HEK293 (cell line): Measurements from ENCODE around the gene MYO3A.

Source experiments
- CTCF ChIA-PET: fragments of 350-600 bp; formaldehyde crosslinking; extraction: SDS; loops from one replicate; lab custom pipeline; 2021; ENCODE audit warnings: antibody characterized with exemption; lab: Yijun Ruan, JAX
- POLR2A ChIA-PET: fragments of 300-600 bp; formaldehyde crosslinking; extraction: SDS; loops from one replicate; lab custom pipeline; 2020; ENCODE audit warnings: antibody characterized with exemption, inconsistent platforms; lab: Yijun Ruan, JAX
- H3K27ac ChIP-seq: fragments of 200-500 bp; sonication (Bioruptor generic); 2 replicates; pipeline ENCODE4 v1.5.1; 2014; ENCODE audit warnings: low read depth, low read length, control low read depth, inconsistent platforms; ENCODE audit errors: extremely low read depth
- H3K36me3 ChIP-seq, 2 experiments: fragments of 200-500 bp in 1 of 2; sonication (Bioruptor generic) in 1 of 2; 1 replicate in 1 of 2; 2 replicates in 1 of 2; pipeline ENCODE4 v1.5.1; 2014 to 2017; ENCODE audit warnings: inconsistent platforms in 2 of 2, low read length in 2 of 2; ENCODE audit not compliant: control insufficient read depth in 2 of 2, insufficient read depth in 1 of 2
- H3K4me1 ChIP-seq: fragments of 200-500 bp; sonication (Bioruptor generic); 2 replicates; pipeline ENCODE4 v1.5.1; 2014; ENCODE audit warnings: mild to moderate bottlenecking, low read length, inconsistent platforms; ENCODE audit not compliant: control insufficient read depth, insufficient read depth
- H3K4me3 ChIP-seq: 2 replicates; pipeline ENCODE4 v1.5.1; 2011; ENCODE audit warnings: low read depth, mild to moderate bottlenecking, control low read depth, low read length, moderate library complexity
- H3K9me3 ChIP-seq: fragments of 200-500 bp; sonication (Bioruptor generic); 2 replicates; pipeline ENCODE4 v1.5.1; 2014; ENCODE audit warnings: low read depth, low read length, inconsistent platforms; ENCODE audit not compliant: control insufficient read depth, insufficient read depth
- YY1 ChIP-seq: fragments of 450-650 bp; formaldehyde crosslinking; IDR thresholded peaks from 2 replicates; pipeline ENCODE4 v1.5.1; 2018; ENCODE audit warnings: missing biosample characterization, missing genetic modification characterization
- ZNF146 ChIP-seq: fragments of 450-650 bp; formaldehyde crosslinking; IDR thresholded peaks from 2 replicates; pipeline ENCODE4 v1.5.1; 2016; ENCODE audit warnings: missing biosample characterization, missing genetic modification characterization
- ZNF302 ChIP-seq: fragments of 450-650 bp; formaldehyde crosslinking; IDR thresholded peaks from 2 replicates; pipeline ENCODE4 v1.5.1; 2016; ENCODE audit warnings: missing biosample characterization, missing genetic modification characterization, low read depth
- ZNF350 ChIP-seq: fragments of 450-650 bp; formaldehyde crosslinking; IDR thresholded peaks from 2 replicates; pipeline ENCODE4 v1.5.0; 2017; ENCODE audit warnings: missing biosample characterization, mild to moderate bottlenecking, missing genetic modification characterization
- ZNF37A ChIP-seq: fragments of 450-650 bp; IDR thresholded peaks from 2 replicates; pipeline ENCODE4 v1.5.1; 2018; ENCODE audit warnings: missing biosample characterization, missing genetic modification characterization
- ZNF423 ChIP-seq: fragments of 450-650 bp; formaldehyde crosslinking; IDR thresholded peaks from 2 replicates; pipeline ENCODE4 v1.5.1; 2016; ENCODE audit warnings: missing biosample characterization, missing genetic modification characterization
- ZNF48 ChIP-seq: fragments of 450-650 bp; formaldehyde crosslinking; IDR thresholded peaks from 2 replicates; pipeline ENCODE4 v1.5.1; 2016; ENCODE audit warnings: missing biosample characterization, missing genetic modification characterization
- ZSCAN30 ChIP-seq: fragments of 450-650 bp; IDR thresholded peaks from 2 replicates; pipeline ENCODE4 v1.5.1; 2018; ENCODE audit warnings: missing biosample characterization, mild to moderate bottlenecking, missing genetic modification characterization, moderate library complexity
- TF ChIP-seq, protein P1 (sequence below): fragments of 450-650 bp; formaldehyde crosslinking; IDR thresholded peaks from 2 replicates; pipeline ENCODE4 v1.5.1; 2016; ENCODE audit warnings: missing biosample characterization, missing genetic modification characterization
- TF ChIP-seq, protein P2 (sequence below): fragments of 450-650 bp; formaldehyde crosslinking; IDR thresholded peaks from 2 replicates; pipeline ENCODE4 v1.5.1; 2016; ENCODE audit warnings: missing biosample characterization, missing genetic modification characterization
- TF ChIP-seq, protein P3 (sequence below): fragments of 450-650 bp; formaldehyde crosslinking; IDR thresholded peaks from 2 replicates; pipeline ENCODE4 v1.5.1; 2016; ENCODE audit warnings: missing biosample characterization, missing genetic modification characterization
- TF ChIP-seq, protein P4 (sequence below): fragments of 450-650 bp; formaldehyde crosslinking; IDR thresholded peaks from 2 replicates; pipeline ENCODE4 v1.5.1; 2016; ENCODE audit warnings: missing biosample characterization, missing genetic modification characterization
- TF ChIP-seq, protein P5 (sequence below): fragments of 450-650 bp; formaldehyde crosslinking; conservative IDR thresholded peaks from 2 replicates; pipeline ENCODE4 v1.5.1; 2016; ENCODE audit warnings: low read depth, missing biosample characterization, missing genetic modification characterization
- TF ChIP-seq, protein P6 (sequence below): fragments of 450-650 bp; formaldehyde crosslinking; IDR thresholded peaks from 2 replicates; pipeline ENCODE4 v1.5.1; 2016; ENCODE audit warnings: missing biosample characterization, missing genetic modification characterization, borderline replicate concordance

Gene MYO3A

DNA sequence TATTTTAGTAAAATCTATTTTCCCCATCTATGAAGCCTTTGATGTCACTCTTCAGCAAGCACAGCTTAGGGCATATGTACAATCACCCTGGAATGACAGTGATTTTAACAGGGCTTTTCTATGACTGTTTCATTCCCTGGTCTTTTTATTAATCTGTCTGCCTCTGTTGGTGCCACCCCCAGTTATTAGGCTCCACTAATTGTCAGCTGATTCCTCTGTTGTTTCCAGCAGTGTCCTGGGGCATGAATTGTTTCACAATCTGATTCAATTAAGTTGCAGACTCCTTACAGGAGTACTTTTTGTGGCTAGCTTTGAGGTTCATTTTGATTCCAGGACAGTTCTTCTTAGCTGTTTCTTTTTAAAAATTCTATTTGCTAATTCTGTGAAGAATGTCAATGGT is 38.6 kb downstream of the MYO3A start (continued):
- no peak for TF ChIP-seq ZSCAN30 (tag by site-specific recombination)

DNA sequence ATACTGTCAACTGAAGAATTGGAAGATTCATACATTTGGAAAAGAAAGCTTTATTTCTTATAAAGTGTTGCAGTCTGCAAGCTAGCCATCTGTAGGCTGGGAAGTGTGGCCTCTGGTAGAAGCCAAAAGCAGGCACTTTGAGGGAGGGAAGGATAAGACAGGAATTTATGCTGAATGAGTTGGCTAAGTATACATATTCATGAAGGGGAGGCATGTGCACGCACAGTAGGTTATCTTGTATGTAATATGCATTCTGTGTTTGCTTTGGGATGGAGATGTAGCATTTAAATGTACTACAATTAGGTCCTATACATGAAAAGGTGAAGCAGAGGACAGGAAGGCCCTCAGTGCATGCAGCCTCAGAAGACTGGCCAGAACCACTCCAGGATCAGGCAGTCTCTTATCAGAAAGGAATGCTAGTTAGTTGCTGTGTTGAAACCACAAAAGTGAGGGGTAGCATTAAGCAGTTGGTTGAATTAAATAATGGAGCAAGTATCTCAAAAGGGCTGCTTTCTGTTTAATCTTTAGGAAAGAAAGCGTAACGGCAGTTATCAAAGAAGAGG is 40.9 kb downstream of the MYO3A start:
- ChIA-PET CTCF (no interaction called here), POLR2A (no interaction called here)
- no peaks in the 10 kb centered on the region for H3K4me1 ChIP-seq
- no peak overlapping the region for H3K4me3 ChIP-seq
- H3K27ac ChIP-seq: no peak overlapping the region
- no peaks in the 10 kb centered on the region for H3K36me3 ChIP-seq
- H3K9me3 ChIP-seq: no peaks in the 10 kb centered on the region
- TF ChIP-seq ZNF423 (tag by site-specific recombination) (no peak), ZNF37A (no peak), ZNF302 (tag by site-specific recombination) (no peak)
- TF ChIP-seq, protein P1, sequence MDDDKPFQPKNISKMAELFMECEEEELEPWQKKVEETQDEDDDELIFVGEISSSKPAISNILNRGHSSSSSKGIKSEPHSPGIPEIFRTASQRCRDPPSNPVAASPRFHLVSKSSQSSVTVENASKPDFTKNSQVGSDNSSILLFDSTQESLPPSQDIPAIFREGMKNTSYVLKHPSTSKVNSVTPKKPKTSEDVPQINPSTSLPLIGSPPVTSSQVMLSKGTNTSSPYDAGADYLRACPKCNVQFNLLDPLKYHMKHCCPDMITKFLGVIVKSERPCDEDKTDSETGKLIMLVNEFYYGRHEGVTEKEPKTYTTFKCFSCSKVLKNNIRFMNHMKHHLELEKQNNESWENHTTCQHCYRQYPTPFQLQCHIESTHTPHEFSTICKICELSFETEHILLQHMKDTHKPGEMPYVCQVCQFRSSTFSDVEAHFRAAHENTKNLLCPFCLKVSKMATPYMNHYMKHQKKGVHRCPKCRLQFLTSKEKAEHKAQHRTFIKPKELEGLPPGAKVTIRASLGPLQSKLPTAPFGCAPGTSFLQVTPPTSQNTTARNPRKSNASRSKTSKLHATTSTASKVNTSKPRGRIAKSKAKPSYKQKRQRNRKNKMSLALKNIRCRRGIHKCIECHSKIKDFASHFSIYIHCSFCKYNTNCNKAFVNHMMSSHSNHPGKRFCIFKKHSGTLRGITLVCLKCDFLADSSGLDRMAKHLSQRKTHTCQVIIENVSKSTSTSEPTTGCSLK (tag by site-specific recombination): no peak
- TF ChIP-seq, protein P2, sequence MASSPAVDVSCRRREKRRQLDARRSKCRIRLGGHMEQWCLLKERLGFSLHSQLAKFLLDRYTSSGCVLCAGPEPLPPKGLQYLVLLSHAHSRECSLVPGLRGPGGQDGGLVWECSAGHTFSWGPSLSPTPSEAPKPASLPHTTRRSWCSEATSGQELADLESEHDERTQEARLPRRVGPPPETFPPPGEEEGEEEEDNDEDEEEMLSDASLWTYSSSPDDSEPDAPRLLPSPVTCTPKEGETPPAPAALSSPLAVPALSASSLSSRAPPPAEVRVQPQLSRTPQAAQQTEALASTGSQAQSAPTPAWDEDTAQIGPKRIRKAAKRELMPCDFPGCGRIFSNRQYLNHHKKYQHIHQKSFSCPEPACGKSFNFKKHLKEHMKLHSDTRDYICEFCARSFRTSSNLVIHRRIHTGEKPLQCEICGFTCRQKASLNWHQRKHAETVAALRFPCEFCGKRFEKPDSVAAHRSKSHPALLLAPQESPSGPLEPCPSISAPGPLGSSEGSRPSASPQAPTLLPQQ (tag by site-specific recombination): no peak

DNA sequence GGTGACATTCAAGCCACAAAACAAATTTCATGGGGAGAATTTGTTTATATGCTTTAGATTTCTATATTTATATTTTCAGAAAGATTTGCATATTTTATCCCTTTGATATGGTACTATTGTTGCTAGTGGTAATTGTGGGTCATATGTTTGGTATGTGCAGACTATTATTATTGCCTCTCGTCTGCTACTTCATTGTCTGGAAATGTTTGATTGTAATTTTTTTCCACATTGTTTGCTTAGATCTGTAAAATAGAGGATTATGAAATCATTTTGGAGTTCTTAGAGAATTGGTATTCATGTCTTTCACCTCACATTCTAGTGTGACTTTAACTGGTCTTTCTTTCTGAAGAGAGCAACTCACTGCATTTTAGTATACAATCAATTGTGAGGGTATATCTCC is 44.7 kb downstream of the MYO3A start:
- TF ChIP-seq, protein P3, sequence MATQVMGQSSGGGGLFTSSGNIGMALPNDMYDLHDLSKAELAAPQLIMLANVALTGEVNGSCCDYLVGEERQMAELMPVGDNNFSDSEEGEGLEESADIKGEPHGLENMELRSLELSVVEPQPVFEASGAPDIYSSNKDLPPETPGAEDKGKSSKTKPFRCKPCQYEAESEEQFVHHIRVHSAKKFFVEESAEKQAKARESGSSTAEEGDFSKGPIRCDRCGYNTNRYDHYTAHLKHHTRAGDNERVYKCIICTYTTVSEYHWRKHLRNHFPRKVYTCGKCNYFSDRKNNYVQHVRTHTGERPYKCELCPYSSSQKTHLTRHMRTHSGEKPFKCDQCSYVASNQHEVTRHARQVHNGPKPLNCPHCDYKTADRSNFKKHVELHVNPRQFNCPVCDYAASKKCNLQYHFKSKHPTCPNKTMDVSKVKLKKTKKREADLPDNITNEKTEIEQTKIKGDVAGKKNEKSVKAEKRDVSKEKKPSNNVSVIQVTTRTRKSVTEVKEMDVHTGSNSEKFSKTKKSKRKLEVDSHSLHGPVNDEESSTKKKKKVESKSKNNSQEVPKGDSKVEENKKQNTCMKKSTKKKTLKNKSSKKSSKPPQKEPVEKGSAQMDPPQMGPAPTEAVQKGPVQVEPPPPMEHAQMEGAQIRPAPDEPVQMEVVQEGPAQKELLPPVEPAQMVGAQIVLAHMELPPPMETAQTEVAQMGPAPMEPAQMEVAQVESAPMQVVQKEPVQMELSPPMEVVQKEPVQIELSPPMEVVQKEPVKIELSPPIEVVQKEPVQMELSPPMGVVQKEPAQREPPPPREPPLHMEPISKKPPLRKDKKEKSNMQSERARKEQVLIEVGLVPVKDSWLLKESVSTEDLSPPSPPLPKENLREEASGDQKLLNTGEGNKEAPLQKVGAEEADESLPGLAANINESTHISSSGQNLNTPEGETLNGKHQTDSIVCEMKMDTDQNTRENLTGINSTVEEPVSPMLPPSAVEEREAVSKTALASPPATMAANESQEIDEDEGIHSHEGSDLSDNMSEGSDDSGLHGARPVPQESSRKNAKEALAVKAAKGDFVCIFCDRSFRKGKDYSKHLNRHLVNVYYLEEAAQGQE: no peak
- no peak for TF ChIP-seq ZNF146 (tag by site-specific recombination)
- TF ChIP-seq, protein P4, sequence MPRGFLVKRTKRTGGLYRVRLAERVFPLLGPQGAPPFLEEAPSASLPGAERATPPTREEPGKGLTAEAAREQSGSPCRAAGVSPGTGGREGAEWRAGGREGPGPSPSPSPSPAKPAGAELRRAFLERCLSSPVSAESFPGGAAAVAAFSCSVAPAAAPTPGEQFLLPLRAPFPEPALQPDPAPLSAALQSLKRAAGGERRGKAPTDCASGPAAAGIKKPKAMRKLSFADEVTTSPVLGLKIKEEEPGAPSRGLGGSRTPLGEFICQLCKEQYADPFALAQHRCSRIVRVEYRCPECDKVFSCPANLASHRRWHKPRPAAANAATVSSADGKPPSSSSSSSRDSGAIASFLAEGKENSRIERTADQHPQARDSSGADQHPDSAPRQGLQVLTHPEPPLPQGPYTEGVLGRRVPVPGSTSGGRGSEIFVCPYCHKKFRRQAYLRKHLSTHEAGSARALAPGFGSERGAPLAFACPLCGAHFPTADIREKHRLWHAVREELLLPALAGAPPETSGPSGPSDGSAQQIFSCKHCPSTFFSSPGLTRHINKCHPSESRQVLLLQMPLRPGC (tag by site-specific recombination): no peak
- TF ChIP-seq ZNF350: no peak
- TF ChIP-seq, protein P5, sequence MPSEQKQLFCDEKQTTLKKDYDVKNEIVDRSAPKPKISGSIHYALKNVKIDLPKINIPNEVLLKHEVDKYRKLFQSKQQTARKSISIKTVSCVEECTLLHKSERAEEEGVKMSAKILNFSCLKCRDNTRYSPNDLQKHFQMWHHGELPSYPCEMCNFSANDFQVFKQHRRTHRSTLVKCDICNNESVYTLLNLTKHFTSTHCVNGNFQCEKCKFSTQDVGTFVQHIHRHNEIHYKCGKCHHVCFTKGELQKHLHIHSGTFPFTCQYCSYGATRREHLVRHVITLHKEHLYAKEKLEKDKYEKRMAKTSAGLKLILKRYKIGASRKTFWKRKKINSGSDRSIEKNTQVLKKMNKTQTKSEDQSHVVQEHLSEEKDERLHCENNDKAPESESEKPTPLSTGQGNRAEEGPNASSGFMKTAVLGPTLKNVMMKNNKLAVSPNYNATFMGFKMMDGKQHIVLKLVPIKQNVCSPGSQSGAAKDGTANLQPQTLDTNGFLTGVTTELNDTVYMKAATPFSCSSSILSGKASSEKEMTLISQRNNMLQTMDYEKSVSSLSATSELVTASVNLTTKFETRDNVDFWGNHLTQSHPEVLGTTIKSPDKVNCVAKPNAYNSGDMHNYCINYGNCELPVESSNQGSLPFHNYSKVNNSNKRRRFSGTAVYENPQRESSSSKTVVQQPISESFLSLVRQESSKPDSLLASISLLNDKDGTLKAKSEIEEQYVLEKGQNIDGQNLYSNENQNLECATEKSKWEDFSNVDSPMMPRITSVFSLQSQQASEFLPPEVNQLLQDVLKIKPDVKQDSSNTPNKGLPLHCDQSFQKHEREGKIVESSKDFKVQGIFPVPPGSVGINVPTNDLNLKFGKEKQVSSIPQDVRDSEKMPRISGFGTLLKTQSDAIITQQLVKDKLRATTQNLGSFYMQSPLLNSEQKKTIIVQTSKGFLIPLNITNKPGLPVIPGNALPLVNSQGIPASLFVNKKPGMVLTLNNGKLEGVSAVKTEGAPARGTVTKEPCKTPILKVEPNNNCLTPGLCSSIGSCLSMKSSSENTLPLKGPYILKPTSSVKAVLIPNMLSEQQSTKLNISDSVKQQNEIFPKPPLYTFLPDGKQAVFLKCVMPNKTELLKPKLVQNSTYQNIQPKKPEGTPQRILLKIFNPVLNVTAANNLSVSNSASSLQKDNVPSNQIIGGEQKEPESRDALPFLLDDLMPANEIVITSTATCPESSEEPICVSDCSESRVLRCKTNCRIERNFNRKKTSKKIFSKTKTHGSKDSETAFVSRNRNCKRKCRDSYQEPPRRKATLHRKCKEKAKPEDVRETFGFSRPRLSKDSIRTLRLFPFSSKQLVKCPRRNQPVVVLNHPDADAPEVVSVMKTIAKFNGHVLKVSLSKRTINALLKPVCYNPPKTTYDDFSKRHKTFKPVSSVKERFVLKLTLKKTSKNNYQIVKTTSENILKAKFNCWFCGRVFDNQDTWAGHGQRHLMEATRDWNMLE: no peak
- no peak for TF ChIP-seq YY1 (tag by site-specific recombination)
- TF ChIP-seq, protein P6, sequence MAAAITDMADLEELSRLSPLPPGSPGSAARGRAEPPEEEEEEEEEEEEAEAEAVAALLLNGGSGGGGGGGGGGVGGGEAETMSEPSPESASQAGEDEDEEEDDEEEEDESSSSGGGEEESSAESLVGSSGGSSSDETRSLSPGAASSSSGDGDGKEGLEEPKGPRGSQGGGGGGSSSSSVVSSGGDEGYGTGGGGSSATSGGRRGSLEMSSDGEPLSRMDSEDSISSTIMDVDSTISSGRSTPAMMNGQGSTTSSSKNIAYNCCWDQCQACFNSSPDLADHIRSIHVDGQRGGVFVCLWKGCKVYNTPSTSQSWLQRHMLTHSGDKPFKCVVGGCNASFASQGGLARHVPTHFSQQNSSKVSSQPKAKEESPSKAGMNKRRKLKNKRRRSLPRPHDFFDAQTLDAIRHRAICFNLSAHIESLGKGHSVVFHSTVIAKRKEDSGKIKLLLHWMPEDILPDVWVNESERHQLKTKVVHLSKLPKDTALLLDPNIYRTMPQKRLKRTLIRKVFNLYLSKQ (tag by site-specific recombination): no peak
- no peak for TF ChIP-seq ZNF48 (tag by site-specific recombination)
- POLR2A ChIA-PET: no interaction called here
- H3K4me1 ChIP-seq: no peaks in the 10 kb centered on the region
- no peaks in the 10 kb centered on the region for H3K36me3 ChIP-seq
- no peaks in the 10 kb centered on the region for H3K9me3 ChIP-seq
- no peak overlapping the region for H3K27ac ChIP-seq
- CTCF ChIA-PET: no interaction called here
- H3K4me3 ChIP-seq: no peak overlapping the region
